Esophagus squamous epithelium (tissue), 4 donors: Measurements from ENCODE around the gene ZFHX3.

ENCODE experiments used
- POLR2A ChIP-seq, 4 donors: fragments of 450-650 bp; IDR thresholded peaks; one replicate each; pipeline ENCODE4 v1.6.1; 2017; ENCODE audit warnings: antibody characterized with exemption in 4 of 4, mild to moderate bottlenecking in 4 of 4, moderate library complexity in 3 of 4
- TF ChIP-seq, protein P1 (sequence below), 6 experiments: fragments of 450-650 bp in 4 of 6; fragments of 200-600 bp in 2 of 6; sonication (generic) in 2 of 6; IDR thresholded peaks; one replicate each; pipeline ENCODE4 v1.5.1; 2016 to 2019; ENCODE audit warnings: antibody characterized with exemption in 6 of 6, mild to moderate bottlenecking in 4 of 6, moderate library complexity in 4 of 6

DNA sequence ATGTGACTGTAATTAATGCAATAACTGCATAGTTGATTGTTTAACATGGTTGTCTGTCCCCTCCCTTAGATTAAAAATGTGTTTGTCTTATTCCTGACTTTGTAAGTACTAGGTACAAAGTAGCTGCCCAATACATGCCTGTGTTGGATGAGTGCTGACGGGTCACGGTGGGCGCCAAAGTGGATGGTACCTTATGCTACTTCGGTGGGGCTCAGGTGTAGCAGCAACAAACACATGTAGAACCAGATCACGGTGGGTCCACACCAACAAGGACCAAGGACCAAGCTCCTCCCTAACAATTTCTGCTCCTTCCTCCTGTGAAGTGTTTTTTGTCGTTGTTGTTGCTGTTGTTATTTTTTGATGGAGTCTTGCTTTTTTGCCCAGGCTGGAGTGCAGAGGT, 46.4 kb upstream of the ZFHX3 start:
- TF ChIP-seq, protein P1, sequence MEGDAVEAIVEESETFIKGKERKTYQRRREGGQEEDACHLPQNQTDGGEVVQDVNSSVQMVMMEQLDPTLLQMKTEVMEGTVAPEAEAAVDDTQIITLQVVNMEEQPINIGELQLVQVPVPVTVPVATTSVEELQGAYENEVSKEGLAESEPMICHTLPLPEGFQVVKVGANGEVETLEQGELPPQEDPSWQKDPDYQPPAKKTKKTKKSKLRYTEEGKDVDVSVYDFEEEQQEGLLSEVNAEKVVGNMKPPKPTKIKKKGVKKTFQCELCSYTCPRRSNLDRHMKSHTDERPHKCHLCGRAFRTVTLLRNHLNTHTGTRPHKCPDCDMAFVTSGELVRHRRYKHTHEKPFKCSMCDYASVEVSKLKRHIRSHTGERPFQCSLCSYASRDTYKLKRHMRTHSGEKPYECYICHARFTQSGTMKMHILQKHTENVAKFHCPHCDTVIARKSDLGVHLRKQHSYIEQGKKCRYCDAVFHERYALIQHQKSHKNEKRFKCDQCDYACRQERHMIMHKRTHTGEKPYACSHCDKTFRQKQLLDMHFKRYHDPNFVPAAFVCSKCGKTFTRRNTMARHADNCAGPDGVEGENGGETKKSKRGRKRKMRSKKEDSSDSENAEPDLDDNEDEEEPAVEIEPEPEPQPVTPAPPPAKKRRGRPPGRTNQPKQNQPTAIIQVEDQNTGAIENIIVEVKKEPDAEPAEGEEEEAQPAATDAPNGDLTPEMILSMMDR (IDR thresholded peaks at IDR 0.05), result no peak
- no peak for TF ChIP-seq POLR2A (IDR thresholded peaks at IDR 0.05)
